Type B pancreatic cell (in vitro differentiated cells): ENCODE results near the gene FIP1L1. TPM values are rescaled to one million over a fixed set of nuclear protein-coding genes. Genes with fewer than 3 reads are reported as not detected.
"Not testable (repeated sequence)": the region's sequence is repeated elsewhere in the genome, so short reads cannot be mapped to it uniquely, and the experiment has no call there.

Experiments used
- DNase-seq: peaks from one replicate; pipeline ENCODE4 v3.0.0; 2021; ENCODE audit warnings: mixed read lengths; ENCODE audit not compliant: unreplicated experiment; ENCODE audit errors: extremely low spot score
- H3K27ac Mint-ChIP-seq: 2 replicates; pipeline ENCODE4 v1.8.0; 2021; ENCODE audit warnings: mild to moderate bottlenecking, mixed read lengths
- H3K27me3 Mint-ChIP-seq: 2 replicates; pipeline ENCODE4 v1.8.0; 2021; ENCODE audit warnings: mixed read lengths
- H3K36me3 Mint-ChIP-seq: 2 replicates; pipeline ENCODE4 v1.8.0; 2021; ENCODE audit warnings: mixed read lengths
- H3K4me1 Mint-ChIP-seq: one replicate; pipeline ENCODE4 v1.8.0; 2021; ENCODE audit warnings: mixed read lengths; ENCODE audit not compliant: unreplicated experiment
- H3K4me3 Mint-ChIP-seq: 2 replicates; pipeline ENCODE4 v1.8.0; 2021; ENCODE audit warnings: mild to moderate bottlenecking, mixed read lengths
- H3K9me3 Mint-ChIP-seq: 2 replicates; pipeline ENCODE4 v1.8.0; 2021; ENCODE audit warnings: mixed read lengths
- total RNA-seq: library from RNA; stranded (reverse); gene quantifications from 2 replicates; pipeline ENCODE4 v1.2.1, GENCODE V29; 2021; ENCODE audit warnings: low replicate concordance
- TF ChIP-seq, protein P1 (sequence below): fragments of 200-600 bp; sonication (generic); conservative IDR thresholded peaks from 2 replicates; pipeline ENCODE4 v1.5.0; 2021; ENCODE audit warnings: antibody characterized with exemption, mild to moderate bottlenecking

Gene FIP1L1
- total RNA-seq, 1 donor from 2014 or later, result 60.2 TPM

DNA sequence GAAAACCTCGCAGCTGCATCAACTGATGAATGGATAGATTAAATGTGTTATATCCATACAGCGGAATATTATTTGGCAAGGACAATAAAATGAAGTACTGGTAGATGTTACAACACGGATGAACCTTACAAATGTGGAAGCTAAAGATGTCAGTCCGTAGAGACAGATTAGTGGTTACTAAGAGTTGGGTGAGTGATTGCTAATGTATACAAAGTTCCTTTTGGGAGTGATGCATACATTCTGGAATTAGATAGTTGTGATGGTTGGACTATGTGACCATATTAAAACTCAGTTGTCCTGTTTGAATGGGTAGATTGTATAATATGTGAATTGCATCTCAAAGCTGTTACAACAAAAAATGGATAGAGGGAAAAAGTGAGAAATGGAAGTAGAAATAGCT, 2.8 kb downstream of the FIP1L1 start:
- Mint-ChIP-seq H3K27ac (no peak overlapping the region), H3K4me1 (peaks cover 27% of the 10 kb centered on the region), H3K36me3 (peaks cover 20% of the 10 kb centered on the region), H3K4me3 (no peak overlapping the region), H3K9me3 (no peaks in the 10 kb centered on the region), H3K27me3 (no peaks in the 10 kb centered on the region)
- TF ChIP-seq, protein P1, sequence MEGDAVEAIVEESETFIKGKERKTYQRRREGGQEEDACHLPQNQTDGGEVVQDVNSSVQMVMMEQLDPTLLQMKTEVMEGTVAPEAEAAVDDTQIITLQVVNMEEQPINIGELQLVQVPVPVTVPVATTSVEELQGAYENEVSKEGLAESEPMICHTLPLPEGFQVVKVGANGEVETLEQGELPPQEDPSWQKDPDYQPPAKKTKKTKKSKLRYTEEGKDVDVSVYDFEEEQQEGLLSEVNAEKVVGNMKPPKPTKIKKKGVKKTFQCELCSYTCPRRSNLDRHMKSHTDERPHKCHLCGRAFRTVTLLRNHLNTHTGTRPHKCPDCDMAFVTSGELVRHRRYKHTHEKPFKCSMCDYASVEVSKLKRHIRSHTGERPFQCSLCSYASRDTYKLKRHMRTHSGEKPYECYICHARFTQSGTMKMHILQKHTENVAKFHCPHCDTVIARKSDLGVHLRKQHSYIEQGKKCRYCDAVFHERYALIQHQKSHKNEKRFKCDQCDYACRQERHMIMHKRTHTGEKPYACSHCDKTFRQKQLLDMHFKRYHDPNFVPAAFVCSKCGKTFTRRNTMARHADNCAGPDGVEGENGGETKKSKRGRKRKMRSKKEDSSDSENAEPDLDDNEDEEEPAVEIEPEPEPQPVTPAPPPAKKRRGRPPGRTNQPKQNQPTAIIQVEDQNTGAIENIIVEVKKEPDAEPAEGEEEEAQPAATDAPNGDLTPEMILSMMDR, result no peak
- DNase-seq, result no peak

DNA sequence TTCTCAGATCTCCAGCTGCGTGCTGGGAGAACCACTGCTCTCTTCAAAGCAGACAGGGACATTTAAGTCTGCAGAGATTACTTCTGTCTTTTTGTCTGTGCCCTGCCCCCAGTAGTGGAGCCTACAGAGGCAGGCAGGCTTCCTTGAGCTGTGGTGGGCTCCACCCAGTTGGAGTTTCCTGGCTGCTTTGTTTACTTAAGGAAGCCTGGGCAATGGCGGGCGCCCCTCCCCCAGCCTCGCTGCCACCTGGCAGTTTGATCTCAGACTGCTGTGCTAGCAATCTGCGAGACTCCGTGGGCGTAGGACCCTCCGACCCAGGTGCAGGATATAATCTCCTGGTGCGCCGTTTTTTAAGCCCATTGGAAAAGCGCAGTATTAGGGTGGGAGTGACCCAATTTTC, 32.0 kb downstream of the FIP1L1 start:
- peaks cover 37% of the 10 kb centered on the region for H3K36me3 Mint-ChIP-seq
- H3K9me3 Mint-ChIP-seq, H3K4me1 Mint-ChIP-seq, H3K4me3 Mint-ChIP-seq, H3K27ac Mint-ChIP-seq, DNase-seq, H3K27me3 Mint-ChIP-seq: not testable (repeated sequence)

DNA sequence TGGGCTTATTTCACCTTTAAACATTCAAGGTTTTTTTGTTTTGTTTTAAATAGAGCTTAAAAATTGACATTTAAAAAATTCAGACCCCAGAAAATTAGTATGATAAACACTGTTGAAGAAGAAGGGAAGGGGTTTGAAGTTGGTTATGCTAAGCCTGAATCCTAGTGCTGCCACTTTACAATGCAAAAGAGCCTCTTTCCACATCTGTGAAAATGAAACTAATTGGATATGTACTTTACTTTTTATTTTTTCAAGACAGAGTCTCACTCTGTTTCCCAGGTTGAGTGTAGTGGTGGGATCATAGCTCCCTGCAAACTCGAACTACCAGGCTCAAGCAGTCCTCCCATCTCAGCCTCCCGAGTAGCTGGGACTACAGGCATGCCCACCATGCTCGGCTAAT, 41.8 kb downstream of the FIP1L1 start:
- no peak for DNase-seq
- Mint-ChIP-seq H3K4me1 (no peaks in the 10 kb centered on the region), H3K27ac (no peak overlapping the region), H3K36me3 (peaks cover 13% of the 10 kb centered on the region), H3K4me3 (no peak overlapping the region), H3K27me3 (no peaks in the 10 kb centered on the region), H3K9me3 (no peaks in the 10 kb centered on the region)
- TF ChIP-seq, protein P1, result no peak

DNA sequence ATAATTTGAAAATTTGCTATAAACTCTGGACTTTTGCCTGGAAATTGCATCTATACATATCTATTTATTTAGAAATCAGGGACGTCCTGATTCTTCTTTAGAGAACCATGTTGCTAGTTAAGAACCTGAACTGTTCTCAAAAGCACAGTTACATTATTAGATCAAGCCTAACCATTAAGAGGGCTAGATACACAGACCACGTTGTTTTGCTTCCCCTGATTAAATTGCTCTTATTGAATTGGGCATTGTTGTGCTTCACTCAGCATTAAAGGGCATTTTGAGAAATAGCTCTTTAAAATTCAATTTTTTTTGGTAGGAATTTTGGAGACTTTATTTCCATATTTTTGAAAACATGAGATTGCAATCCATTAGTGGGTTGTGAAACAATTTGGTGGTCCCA, 44.4 kb downstream of the FIP1L1 start:
- H3K9me3 Mint-ChIP-seq, result no peaks in the 10 kb centered on the region
- no peak overlapping the region for H3K27ac Mint-ChIP-seq
- no peaks in the 10 kb centered on the region for H3K27me3 Mint-ChIP-seq
- peaks cover 9% of the 10 kb centered on the region for H3K36me3 Mint-ChIP-seq
- TF ChIP-seq, protein P1, result no peak
- no peak for DNase-seq
- H3K4me3 Mint-ChIP-seq, result no peak overlapping the region
- H3K4me1 Mint-ChIP-seq, result no peaks in the 10 kb centered on the region

DNA sequence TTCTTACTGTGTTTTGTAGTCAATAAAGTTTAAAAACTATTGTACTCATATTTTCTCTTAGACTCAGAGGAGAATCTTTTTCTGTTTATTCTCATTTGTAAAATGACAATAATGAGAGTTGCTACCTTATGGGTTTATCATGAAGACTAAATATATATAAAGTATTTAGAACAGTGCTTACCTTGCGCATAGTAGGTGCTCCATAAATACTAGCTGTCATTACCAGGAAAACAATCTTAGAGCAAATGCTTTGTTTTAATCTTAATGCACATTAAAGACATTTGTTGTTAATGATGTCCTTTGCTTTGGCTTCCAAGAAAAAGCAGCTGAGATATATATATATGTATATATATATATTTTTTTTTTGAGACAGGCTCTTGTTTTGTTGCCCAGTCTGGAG, 44.9 kb downstream of the FIP1L1 start:
- Mint-ChIP-seq H3K9me3 (no peaks in the 10 kb centered on the region), H3K4me3 (no peak overlapping the region), H3K36me3 (peaks cover 9% of the 10 kb centered on the region), H3K27ac (no peak overlapping the region), H3K4me1 (no peaks in the 10 kb centered on the region), H3K27me3 (no peaks in the 10 kb centered on the region)
- DNase-seq, result no peak
- TF ChIP-seq, protein P1, result no peak

DNA sequence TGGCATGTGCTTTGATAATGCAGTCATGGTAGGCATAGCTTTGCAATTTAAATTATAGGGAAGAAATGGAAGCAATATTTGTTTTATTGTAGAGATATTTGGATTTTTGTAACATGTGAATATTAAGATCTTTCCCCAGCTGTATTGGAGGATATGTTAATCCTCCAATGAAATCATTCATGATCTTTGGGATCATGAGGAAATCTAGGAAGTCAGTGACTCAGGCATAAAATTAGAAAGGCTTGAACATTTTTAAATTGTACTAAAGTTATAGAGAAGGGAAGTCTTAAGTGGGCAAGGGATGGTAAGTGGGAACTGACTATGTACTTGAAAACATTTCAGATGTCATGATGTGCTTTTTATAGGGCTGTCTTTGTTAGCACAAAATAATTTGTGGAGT, 46.8 kb downstream of the FIP1L1 start:
- Mint-ChIP-seq H3K4me1 (no peaks in the 10 kb centered on the region), H3K27me3 (no peaks in the 10 kb centered on the region), H3K4me3 (no peak overlapping the region), H3K9me3 (no peaks in the 10 kb centered on the region), H3K36me3 (peaks cover 16% of the 10 kb centered on the region), H3K27ac (no peak overlapping the region)
- no peak for DNase-seq
- TF ChIP-seq, protein P1, result no peak
